ENCODE data around the gene TRPV5.

TRPV5 gene

DNA sequence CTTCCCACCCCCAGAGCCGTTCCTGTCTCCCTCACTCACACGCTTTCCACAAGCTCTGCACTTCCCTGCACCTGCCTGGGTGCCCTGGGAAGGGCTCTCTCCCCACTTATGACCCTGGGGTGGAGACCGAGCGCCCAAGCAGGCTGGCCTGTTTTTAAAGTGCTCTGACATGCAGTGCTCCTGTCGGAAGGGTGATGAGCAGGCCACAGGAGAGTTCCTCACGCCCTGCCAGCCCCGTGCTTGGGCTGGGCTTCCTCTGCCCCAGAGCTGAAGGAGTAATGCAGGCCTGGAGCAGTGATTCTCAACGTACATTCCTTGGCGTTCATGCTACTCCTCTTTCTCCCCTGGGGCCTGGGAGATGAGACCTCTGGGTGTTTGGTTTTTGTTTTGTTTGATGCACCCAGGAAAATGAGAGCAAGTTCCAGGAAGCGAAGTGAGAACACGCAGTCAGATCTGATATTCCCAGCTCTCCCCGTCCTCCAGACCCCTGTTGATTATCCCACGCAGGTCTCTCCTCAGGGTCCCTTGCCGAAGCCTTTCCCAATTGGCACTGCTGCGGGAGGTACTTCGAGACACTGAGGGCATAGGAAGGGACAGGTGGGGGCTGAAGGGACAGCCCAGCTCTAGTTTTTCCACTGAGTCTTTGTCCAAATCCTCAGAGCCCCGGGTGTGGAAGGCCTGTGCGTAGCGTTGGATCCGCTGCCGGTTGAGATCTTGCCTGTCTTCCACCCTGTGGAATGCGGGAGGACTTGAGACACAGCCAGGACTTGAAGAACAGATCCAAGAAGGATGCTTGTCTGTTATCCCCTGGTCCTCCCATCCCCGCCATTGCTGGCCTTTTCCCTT lies 62.1 kb downstream of the TRPV5 start:
- peaks cover 12% of the 10 kb centered on the region for H3K27me3 Mint-ChIP-seq
- H3K4me3 Mint-ChIP-seq: no peak overlapping the region
- H3K27ac Mint-ChIP-seq: no peak overlapping the region
- DNase-seq: no peak
- H3K4me1 Mint-ChIP-seq: no peaks in the 10 kb centered on the region
- H3K9me3 Mint-ChIP-seq: no peaks in the 10 kb centered on the region
- H3K36me3 Mint-ChIP-seq: no peaks in the 10 kb centered on the region
- CTCF ChIA-PET: interaction anchor here (1.1 to 4.4 kb wide), 5 partner anchors 10 to 567 kb away, joined by 3 to 27 read pairs (median 9); no protein-coding TSS in a partner anchor

DNA sequence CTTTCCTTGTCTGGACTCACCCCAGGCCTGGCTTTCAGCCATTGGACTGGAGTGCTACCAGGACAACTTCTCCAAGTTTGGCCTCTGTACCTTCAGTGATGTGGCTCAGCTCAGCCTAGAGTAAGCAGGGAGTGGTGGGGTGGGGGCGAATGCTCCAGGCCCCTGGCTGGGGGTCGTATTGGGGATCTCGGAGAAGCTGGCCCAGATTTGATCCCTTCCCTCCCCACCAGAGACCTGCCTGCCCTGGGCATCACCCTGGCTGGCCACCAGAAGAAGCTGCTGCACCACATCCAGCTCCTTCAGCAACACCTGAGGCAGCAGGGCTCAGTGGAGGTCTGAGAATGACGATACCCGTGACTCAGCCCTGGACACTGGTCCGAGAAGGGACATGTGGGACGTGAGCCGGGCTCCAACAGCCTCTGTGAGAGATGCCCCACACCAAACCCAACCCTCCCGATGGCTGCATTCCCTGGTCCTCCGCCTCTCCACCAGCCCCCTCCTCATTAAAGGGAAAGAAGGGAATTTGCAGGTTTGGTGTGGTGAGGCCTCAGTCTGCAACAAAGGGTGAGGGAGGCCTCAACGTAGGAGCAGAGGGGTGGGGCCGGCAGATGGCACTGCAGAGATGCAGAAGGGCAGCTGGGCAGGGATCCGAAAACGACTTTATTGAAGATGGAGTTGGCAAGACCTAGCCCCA lies 62.8 kb downstream of the TRPV5 start:
- CTCF ChIA-PET: interaction anchor here (1.2 to 4.4 kb wide), 5 partner anchors 11 to 566 kb away, joined by 3 to 27 read pairs (median 9); no protein-coding TSS in a partner anchor

DNA sequence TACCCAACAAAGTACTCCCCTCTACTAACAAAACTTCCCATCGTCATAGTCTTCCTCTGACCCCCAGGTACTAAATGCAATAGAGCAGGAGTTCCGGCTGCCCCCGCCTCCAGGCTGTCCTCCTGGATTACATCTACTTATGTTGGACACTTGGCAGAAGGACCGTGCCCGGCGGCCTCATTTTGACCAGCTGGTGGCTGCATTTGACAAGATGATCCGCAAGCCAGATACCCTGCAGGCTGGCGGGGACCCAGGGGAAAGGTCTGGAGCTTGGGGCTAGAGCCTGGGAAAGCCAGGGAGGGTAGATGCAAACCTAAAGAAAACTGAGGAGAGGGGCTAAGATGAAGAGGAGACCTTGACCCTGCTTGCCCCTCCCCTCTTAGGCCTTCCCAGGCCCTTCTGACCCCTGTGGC lies 63.4 kb downstream of the TRPV5 start:
- no peaks in the 10 kb centered on the region for H3K4me1 Mint-ChIP-seq
- CTCF ChIA-PET: interaction anchor here (1.4 to 4.4 kb wide), 2 partner anchors 11 to 345 kb away, joined by 3 to 22 read pairs; no protein-coding TSS in a partner anchor
- no peaks in the 10 kb centered on the region for H3K36me3 Mint-ChIP-seq
- no peak overlapping the region for H3K4me3 Mint-ChIP-seq
- DNase-seq: no peak
- H3K27me3 Mint-ChIP-seq: peaks cover 6% of the 10 kb centered on the region
- no peaks in the 10 kb centered on the region for H3K9me3 Mint-ChIP-seq
- H3K27ac Mint-ChIP-seq: no peak overlapping the region

More for the DNA sequence above, 62.8 kb downstream of the TRPV5 start:
- Mint-ChIP-seq H3K9me3 (no peaks in the 10 kb centered on the region), H3K36me3 (no peaks in the 10 kb centered on the region), H3K27ac (no peak overlapping the region), H3K4me3 (no peak overlapping the region), H3K4me1 (no peaks in the 10 kb centered on the region), H3K27me3 (peaks cover 6% of the 10 kb centered on the region)
- no peak for DNase-seq

DNA sequence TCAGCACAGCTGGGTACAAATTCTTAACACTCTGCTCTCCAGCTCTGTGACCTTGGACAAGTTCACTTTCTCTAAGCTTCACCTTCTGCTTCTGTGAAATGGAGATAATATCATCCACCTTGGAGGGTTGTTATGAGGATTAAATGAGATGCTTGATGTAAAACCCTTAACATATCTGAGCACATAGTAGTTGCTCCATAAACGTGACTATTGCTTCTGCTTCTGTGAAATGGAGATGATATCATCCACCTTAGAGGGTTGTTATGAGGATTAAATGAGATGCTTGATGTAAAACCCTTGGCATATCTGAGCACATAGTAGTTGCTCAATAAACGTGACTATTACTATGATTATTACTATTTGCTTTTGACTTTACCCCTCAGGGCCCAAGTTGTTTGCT lies 64.1 kb downstream of the TRPV5 start:
- Mint-ChIP-seq H3K9me3 (no peaks in the 10 kb centered on the region), H3K36me3 (no peaks in the 10 kb centered on the region), H3K27ac (no peak overlapping the region), H3K27me3 (peaks cover 1% of the 10 kb centered on the region), H3K4me1 (no peaks in the 10 kb centered on the region), H3K4me3 (no peak overlapping the region)
- DNase-seq: no peak
- CTCF ChIA-PET: interaction anchor here (1.2 to 1.4 kb wide), 3 partner anchors 10 to 346 kb away, joined by 3 read pairs; no protein-coding TSS in a partner anchor

DNA sequence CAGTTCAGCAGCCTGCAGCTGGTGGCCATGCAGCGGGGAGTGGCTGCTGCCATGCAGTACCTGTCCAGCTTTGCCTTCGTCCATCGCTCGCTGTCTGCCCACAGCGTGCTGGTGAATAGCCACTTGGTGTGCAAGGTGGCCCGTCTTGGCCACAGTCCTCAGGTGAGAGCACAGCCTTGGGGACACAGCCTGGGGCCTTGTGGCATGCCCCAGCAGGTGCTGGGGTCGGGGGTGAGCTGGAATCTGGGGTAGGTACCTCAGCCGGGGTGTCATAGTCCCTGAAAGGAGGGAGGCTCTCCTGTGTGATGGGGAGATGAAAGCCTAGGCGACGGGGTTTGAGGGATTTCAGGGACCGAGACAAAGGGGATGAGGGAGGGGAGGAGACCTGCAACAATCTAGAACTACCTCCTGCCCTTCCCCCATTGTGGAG lies 64.5 kb downstream of the TRPV5 start:
- H3K36me3 Mint-ChIP-seq: no peaks in the 10 kb centered on the region
- H3K4me3 Mint-ChIP-seq: no peak overlapping the region
- no peaks in the 10 kb centered on the region for H3K27me3 Mint-ChIP-seq
- no peaks in the 10 kb centered on the region for H3K4me1 Mint-ChIP-seq
- H3K27ac Mint-ChIP-seq: no peak overlapping the region
- no peak for DNase-seq
- CTCF ChIA-PET: interaction anchor here (0.9 to 1.2 kb wide), 3 partner anchors 10 to 546 kb away, joined by 3 read pairs; no protein-coding TSS in a partner anchor
- H3K9me3 Mint-ChIP-seq: no peaks in the 10 kb centered on the region

DNA sequence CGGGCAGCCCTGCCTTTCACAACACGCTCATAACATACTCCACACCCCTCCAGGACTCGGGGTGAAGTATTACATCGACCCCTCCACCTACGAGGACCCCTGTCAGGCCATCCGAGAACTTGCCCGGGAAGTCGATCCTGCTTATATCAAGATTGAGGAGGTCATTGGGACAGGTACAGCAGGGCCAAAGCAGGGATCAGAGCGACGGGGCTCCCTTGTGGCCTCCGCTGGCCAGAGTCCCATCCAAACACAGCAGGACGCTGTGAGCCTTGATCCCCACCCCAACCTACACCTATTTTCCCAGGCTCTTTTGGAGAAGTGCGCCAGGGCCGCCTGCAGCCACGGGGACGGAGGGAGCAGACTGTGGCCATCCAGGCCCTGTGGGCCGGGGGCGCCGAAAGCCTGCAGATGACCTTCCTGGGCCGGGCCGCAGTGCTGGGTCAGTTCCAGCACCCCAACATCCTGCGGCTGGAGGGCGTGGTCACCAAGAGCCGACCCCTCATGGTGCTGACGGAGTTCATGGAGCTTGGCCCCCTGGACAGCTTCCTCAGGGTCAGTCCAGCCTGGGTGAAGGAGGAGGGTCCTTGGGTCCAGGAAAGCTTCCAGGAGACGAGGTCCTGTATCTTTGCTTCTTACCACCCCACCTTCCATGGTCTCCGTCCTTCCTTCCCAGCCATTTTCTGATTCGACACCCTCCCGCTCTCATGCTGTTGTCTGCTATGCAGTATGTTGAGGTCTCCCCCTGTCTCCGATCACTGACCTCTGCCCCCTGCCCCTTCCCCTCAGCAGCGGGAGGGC lies 65.2 kb downstream of the TRPV5 start:
- Mint-ChIP-seq H3K4me1 (no peaks in the 10 kb centered on the region), H3K27ac (no peak overlapping the region), H3K27me3 (no peaks in the 10 kb centered on the region), H3K9me3 (no peaks in the 10 kb centered on the region), H3K4me3 (no peak overlapping the region), H3K36me3 (no peaks in the 10 kb centered on the region)
- CTCF ChIA-PET: interaction anchor here (0.8 to 1.7 kb wide), 7 partner anchors 9 to 545 kb away, joined by 3 to 4 read pairs (median 3); no protein-coding TSS in a partner anchor
- no peak for DNase-seq

DNA sequence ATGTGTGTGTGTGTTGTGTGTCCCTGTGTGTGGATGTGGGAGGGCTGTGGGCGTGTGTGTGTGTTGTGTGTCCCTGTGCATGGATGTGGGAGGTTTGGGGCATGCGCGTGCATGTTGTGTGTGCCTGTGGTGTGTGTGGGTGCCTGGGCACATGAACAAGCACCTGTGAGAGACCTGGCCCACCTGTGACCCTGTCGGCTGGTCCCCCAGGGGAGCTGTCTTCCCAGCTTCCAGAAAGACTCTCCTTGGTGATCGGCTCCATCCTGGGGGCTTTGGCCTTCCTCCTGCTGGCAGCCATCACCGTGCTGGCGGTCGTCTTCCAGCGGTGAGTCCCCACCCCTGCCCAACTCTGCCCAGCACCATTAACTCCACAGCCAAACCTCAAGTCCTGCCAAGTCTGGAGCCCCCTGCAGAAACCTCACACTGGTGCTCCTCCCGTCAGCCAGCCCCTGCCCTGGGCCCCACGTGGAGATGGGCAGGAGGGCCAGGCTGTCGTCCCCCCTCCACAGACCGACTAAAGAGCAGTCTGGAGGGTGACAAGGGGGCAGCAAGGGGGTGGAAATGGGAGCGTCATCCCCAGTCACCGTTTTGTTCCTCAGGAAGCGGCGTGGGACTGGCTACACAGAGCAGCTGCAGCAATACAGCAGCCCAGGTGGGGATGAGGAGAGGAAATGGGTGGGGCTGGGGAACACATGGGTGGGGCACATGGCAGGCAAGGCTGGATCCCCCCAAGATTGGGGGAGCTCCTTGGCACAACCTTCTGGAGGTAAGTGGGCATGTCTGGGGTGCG lies 66.0 kb downstream of the TRPV5 start:
- CTCF ChIA-PET: interaction anchor here (0.6 to 3.4 kb wide), 6 partner anchors 9 to 547 kb away, joined by 3 to 14 read pairs (median 4); no protein-coding TSS in a partner anchor
- Mint-ChIP-seq H3K4me1 (no peaks in the 10 kb centered on the region), H3K36me3 (no peaks in the 10 kb centered on the region), H3K27me3 (no peaks in the 10 kb centered on the region), H3K4me3 (no peak overlapping the region), H3K9me3 (no peaks in the 10 kb centered on the region), H3K27ac (no peak overlapping the region)
- no peak for DNase-seq

DNA sequence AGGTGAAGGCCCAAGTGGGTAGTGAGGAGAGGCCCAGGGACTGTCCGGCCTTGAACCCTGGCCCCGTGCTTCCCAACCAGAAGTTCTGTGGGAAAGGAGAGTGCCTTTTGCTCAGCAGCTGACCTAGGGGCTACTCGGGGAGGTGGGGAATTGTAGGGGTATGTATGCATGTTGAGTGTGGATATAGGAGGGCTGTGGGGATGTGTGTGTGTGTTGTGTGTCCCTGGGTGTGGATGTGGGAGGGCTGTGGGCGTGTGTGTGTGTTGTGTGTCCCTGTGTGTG lies 66.5 kb downstream of the TRPV5 start:
- DNase-seq: no peak
- Mint-ChIP-seq H3K27me3 (no peaks in the 10 kb centered on the region), H3K9me3 (no peaks in the 10 kb centered on the region), H3K36me3 (no peaks in the 10 kb centered on the region), H3K27ac (no peak overlapping the region), H3K4me1 (no peaks in the 10 kb centered on the region), H3K4me3 (no peak overlapping the region)
- CTCF ChIA-PET: interaction anchor here (0.6 to 5.0 kb wide), 7 partner anchors 8 to 554 kb away, joined by 3 to 29 read pairs (median 4); partner anchors contain the start of gene EPHB6

DNA sequence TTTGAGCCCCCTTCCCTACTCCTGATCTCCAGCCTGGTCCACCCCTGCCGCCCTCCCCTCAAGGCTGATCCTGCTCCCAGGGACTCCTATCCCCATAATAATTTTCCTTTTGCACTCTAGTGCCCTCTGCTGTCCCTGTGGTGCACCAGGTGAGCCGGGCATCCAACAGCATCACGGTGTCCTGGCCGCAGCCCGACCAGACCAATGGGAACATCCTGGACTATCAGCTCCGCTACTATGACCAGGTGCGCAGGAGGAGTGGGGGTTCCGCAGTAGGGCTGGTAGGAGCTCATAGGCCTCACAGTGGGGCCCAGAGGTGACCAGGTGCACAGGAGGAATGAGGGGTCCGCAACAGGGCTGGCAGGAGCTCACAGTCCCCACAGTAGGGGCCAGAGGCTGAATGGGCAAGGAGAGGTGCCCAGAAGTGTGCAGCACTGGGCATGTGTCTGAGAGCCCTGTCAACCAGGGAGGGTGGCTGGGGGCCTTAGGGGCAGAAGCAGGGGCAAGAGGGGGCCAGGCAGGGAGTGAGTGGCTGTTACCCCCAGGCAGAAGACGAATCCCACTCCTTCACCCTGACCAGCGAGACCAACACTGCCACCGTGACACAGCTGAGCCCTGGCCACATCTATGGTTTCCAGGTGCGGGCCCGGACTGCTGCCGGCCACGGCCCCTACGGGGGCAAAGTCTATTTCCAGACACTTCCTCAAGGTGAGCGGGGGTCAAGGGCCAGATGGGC lies 67.0 kb downstream of the TRPV5 start:
- no peaks in the 10 kb centered on the region for H3K9me3 Mint-ChIP-seq
- DNase-seq: peak; percentile 42
- CTCF ChIA-PET: interaction anchor here (0.6 to 5.0 kb wide), 14 partner anchors 8 to 554 kb away, joined by 3 to 29 read pairs (median 4); partner anchors contain the start of gene EPHB6
- no peaks in the 10 kb centered on the region for H3K4me1 Mint-ChIP-seq
- H3K27me3 Mint-ChIP-seq: no peaks in the 10 kb centered on the region
- H3K27ac Mint-ChIP-seq: peak overlapping the region; percentile 42
- no peaks in the 10 kb centered on the region for H3K36me3 Mint-ChIP-seq
- no peak overlapping the region for H3K4me3 Mint-ChIP-seq

DNA sequence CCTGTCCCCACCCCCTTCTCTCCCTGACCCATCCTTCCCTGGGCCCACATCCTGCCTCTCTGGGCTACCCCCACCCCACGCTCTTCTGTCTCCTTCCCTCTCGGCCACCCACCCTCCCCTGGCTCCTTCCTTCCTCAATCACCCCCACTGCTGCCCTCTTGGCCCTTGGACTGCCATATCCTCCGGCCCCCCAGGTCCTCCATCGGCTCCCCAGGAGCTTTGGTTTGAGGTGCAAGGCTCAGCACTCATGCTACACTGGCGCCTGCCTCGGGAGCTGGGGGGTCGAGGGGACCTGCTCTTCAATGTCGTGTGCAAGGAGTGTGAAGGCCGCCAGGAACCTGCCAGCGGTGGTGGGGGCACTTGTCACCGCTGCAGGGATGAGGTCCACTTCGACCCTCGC lies 67.8 kb downstream of the TRPV5 start:
- CTCF ChIA-PET: interaction anchor here (0.7 to 5.0 kb wide), 11 partner anchors 11 to 382 kb away, joined by 3 to 29 read pairs (median 4); partner anchors contain the start of gene EPHB6

DNA sequence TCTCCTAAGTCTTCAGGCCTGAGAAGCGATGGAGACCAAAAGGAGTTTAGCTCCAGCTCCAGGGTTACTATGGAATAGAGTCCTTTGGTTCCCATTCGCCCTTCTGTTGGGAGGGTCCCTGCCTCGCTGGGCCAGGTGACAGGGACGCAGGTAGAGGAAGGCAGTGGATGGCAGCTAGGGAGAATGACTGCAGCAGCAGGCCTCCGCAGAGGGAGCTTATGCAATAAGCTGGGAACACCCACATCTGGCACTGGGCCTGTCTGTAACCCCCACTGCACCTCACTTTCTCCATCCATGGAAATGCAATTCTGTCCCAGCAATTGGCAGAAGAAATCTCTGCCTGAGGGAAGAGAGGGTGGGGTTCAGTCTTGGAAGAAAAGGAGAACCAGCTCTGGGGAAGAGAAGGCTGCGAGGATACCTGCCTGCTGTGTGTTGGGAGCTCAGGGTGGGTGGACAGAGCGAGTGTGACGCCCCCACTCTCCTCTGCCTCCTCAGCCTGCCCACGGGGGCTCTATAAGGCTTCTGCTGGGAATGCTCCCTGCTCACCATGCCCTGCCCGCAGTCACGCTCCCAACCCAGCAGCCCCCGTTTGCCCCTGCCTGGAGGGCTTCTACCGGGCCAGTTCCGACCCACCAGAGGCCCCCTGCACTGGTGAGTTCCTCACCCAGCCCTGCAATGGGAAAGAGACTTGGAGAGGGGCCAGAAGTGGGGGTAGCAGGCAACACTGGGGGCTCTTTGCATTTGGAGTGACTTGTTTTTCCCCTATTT lies 68.4 kb downstream of the TRPV5 start:
- CTCF ChIA-PET: interaction anchor here (0.9 to 5.0 kb wide), 6 partner anchors 10 to 330 kb away, joined by 3 to 29 read pairs (median 9); partner anchors contain the start of gene EPHB6
- no peak overlapping the region for H3K4me3 Mint-ChIP-seq
- no peaks in the 10 kb centered on the region for H3K36me3 Mint-ChIP-seq
- H3K27ac Mint-ChIP-seq: no peak overlapping the region
- no peaks in the 10 kb centered on the region for H3K9me3 Mint-ChIP-seq
- no peaks in the 10 kb centered on the region for H3K4me1 Mint-ChIP-seq
- no peak for DNase-seq
- H3K27me3 Mint-ChIP-seq: no peaks in the 10 kb centered on the region

More for the DNA sequence above, 67.8 kb downstream of the TRPV5 start:
- Mint-ChIP-seq H3K27me3 (no peaks in the 10 kb centered on the region), H3K36me3 (no peaks in the 10 kb centered on the region), H3K9me3 (no peaks in the 10 kb centered on the region), H3K4me1 (no peaks in the 10 kb centered on the region), H3K4me3 (no peak overlapping the region), H3K27ac (no peak overlapping the region)
- no peak for DNase-seq
